ELF-1 (cell line): ENCODE data around the gene PTPRD.
"Not testable (repeated sequence)": the region's sequence is repeated elsewhere in the genome, so short reads cannot be mapped to it uniquely, and the experiment has no call there.

ENCODE experiments used
- DNase-seq: peaks from one replicate; pipeline ENCODE4 v3.0.0-alpha.2; 2016; ENCODE audit warnings: low read depth, low spot score

Gene PTPRD

GRCh38 chr9:9326749-9327148, 1286.1 kb downstream of the PTPRD start:
- no peak for DNase-seq

- no peak for DNase-seq
Observed at GRCh38 chr9:9319007-9319406, 1293.8 kb downstream of the PTPRD start.

GRCh38 chr9:9310743-9311142, 1302.1 kb downstream of the PTPRD start:
- not testable (repeated sequence) for DNase-seq

- DNase-seq: no peak
Observed at GRCh38 chr9:9305600-9305999, 1307.2 kb downstream of the PTPRD start.

GRCh38 chr9:9299134-9299533, 1313.7 kb downstream of the PTPRD start:
- DNase-seq: no peak

GRCh38 chr9:9286001-9286400, 1326.8 kb downstream of the PTPRD start:
- DNase-seq: no peak

GRCh38 chr9:9284201-9284600, 1328.6 kb downstream of the PTPRD start:
- no peak for DNase-seq

GRCh38 chr9:9283159-9283986, 1329.4 kb downstream of the PTPRD start:
- no peak for DNase-seq

GRCh38 chr9:9275601-9276000, 1337.2 kb downstream of the PTPRD start:
- DNase-seq: no peak

- no peak for DNase-seq
Observed at GRCh38 chr9:9257999-9258498, 1354.8 kb downstream of the PTPRD start.

GRCh38 chr9:9246726-9247125, 1366.1 kb downstream of the PTPRD start:
- DNase-seq: no peak

- DNase-seq: no peak
Observed at GRCh38 chr9:9231946-9232345, 1380.9 kb downstream of the PTPRD start.

GRCh38 chr9:9229269-9229668, 1383.5 kb downstream of the PTPRD start:
- DNase-seq: no peak

- DNase-seq: no peak
Observed at GRCh38 chr9:9223175-9223574, 1389.6 kb downstream of the PTPRD start.

- DNase-seq: no peak
Observed at GRCh38 chr9:9222730-9223129, 1390.1 kb downstream of the PTPRD start.

GRCh38 chr9:9216934-9217333, 1395.9 kb downstream of the PTPRD start:
- no peak for DNase-seq

GRCh38 chr9:9215050-9215449, 1397.8 kb downstream of the PTPRD start:
- no peak for DNase-seq

GRCh38 chr9:9214066-9214465, 1398.7 kb downstream of the PTPRD start:
- no peak for DNase-seq

- DNase-seq: no peak
Observed at GRCh38 chr9:9212963-9213362, 1399.8 kb downstream of the PTPRD start.

- DNase-seq: no peak
Observed at GRCh38 chr9:9202276-9202675, 1410.5 kb downstream of the PTPRD start.

- DNase-seq: no peak
Observed at GRCh38 chr9:9186086-9186485, 1426.7 kb downstream of the PTPRD start.

- DNase-seq: no peak
Observed at GRCh38 chr9:9182431-9182830, 1430.4 kb downstream of the PTPRD start.

- DNase-seq: no peak
Observed at GRCh38 chr9:9177081-9177480, 1435.7 kb downstream of the PTPRD start.

GRCh38 chr9:9174358-9174757, 1438.4 kb downstream of the PTPRD start:
- no peak for DNase-seq
